OCI-LY7 (cell line): ENCODE measurements around the gene GDNF.

Experiments used
- EZH2phosphoT487 ChIP-seq: fragments of 200-600 bp; sonication (generic); IDR thresholded peaks from 2 replicates; pipeline ENCODE4 v1.6.1; 2018; ENCODE audit warnings: low read depth, borderline replicate concordance, mild to moderate bottlenecking, mixed run types, antibody characterized with exemption, low read length, moderate library complexity, mixed read lengths
- TF ChIP-seq, protein P1 (sequence below): fragments of 200-600 bp; sonication (generic); conservative IDR thresholded peaks from 2 replicates; pipeline ENCODE4 v1.5.1; 2014; ENCODE audit warnings: mild to moderate bottlenecking, antibody characterized with exemption, low read length, moderate library complexity, mixed read lengths

DNA sequence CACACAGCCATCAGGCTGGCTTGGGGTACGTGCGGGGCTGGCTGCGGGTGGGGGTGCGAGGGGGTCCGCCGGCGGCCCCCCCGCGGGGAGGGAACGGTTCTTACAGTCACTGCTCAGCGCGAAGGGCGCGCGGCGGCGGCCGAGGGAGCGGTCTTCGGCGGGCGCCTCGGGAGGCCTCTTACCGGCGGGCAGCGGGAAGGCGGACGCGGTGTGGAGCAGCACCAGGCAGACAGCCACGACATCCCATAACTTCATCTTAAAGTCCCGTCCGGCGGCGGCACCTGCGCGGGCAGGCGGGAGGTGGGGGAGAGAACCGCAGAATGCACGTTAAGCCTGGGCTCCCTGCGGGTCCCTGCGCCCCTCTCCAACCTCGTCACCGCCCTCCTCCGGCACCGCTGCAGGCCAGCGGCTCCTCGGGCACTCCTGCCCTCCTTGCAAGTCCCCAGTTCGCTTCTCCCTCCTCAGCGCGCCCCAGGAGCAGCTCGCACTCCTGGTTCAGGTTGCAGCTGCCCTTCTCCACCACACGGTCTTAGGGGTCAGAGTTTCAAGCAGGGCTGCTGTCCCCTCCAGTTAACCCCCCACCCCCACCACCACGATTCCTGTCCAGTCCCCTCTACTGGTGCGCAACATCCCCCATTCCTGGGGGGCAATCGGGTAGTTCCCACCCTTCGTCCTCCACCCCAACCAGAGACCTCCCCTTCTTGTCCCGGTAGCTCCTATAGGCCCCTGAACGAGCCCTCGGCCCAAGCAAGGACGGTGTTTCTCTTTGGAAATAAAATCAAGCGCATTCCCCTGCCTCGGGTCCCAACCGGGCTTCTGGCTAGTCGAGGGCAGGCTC lies 5.1 kb downstream of the GDNF start:
- TF ChIP-seq, protein P1, sequence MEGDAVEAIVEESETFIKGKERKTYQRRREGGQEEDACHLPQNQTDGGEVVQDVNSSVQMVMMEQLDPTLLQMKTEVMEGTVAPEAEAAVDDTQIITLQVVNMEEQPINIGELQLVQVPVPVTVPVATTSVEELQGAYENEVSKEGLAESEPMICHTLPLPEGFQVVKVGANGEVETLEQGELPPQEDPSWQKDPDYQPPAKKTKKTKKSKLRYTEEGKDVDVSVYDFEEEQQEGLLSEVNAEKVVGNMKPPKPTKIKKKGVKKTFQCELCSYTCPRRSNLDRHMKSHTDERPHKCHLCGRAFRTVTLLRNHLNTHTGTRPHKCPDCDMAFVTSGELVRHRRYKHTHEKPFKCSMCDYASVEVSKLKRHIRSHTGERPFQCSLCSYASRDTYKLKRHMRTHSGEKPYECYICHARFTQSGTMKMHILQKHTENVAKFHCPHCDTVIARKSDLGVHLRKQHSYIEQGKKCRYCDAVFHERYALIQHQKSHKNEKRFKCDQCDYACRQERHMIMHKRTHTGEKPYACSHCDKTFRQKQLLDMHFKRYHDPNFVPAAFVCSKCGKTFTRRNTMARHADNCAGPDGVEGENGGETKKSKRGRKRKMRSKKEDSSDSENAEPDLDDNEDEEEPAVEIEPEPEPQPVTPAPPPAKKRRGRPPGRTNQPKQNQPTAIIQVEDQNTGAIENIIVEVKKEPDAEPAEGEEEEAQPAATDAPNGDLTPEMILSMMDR = no peak
- TF ChIP-seq EZH2phosphoT487 = no peak
